PC-9 (cell line): ENCODE measurements around the gene UPB1. TPM values are rescaled to one million over a fixed set of nuclear protein-coding genes. Genes with fewer than 3 reads are reported as not detected.
A peak's percentile ranks its signal among the peaks of the same experiment; 100 is the strongest.

Source experiments
- BruUV-seq: library from RNA; stranded (reverse); fragments of 400-500 nt; replicated peaks from 2 replicates; lab custom pipeline; 2021; lab: Mats Ljungman, UMichigan
- CTCF ChIA-PET: fragments of 300-600 bp; sonication (Branson Sonifier 250); formaldehyde crosslinking; loops from one replicate; lab custom pipeline; 2022; ENCODE audit warnings: antibody characterized with exemption; lab: Charles Lee
- POLR2A ChIA-PET: fragments of 300-600 bp; sonication (Branson Sonifier 250); formaldehyde crosslinking; loops from one replicate; lab custom pipeline; 2022; ENCODE audit warnings: antibody characterized with exemption; ENCODE audit not compliant: unreplicated experiment; lab: Charles Lee
- DNase-seq, 2 experiments: peaks; one replicate each; pipeline versions ENCODE4 v3.0.0 to v3.0.0-alpha.2; 2015 to 2022; ENCODE audit warnings: mixed read lengths in 1 of 2
- H2AFZ ChIP-seq: fragments of 200-600 bp; sonication (generic); 2 replicates; pipeline ENCODE4 v1.8.1; 2017; ENCODE audit warnings: antibody characterized with exemption
- H3F3A ChIP-seq: fragments of 200-600 bp; sonication (generic); 2 replicates; pipeline ENCODE4 v1.8.1; 2017; ENCODE audit warnings: antibody characterized with exemption, mild to moderate bottlenecking, low read depth; ENCODE audit not compliant: insufficient read depth
- H3K27ac ChIP-seq: fragments of 200-600 bp; sonication (generic); 2 replicates; pipeline ENCODE4 v1.6.1; 2016; ENCODE audit warnings: mixed run types
- H3K27me3 ChIP-seq: fragments of 200-600 bp; sonication (generic); 2 replicates; pipeline ENCODE4 v1.6.1; 2016; ENCODE audit warnings: low read depth, mixed run types; ENCODE audit not compliant: insufficient read depth
- H3K36me3 ChIP-seq: fragments of 200-600 bp; sonication (generic); 2 replicates; pipeline ENCODE4 v1.6.1; 2016; ENCODE audit warnings: low read depth, mixed run types
- H3K4me1 ChIP-seq: fragments of 200-600 bp; sonication (generic); replicated peaks from 2 replicates; pipeline ENCODE4 v1.6.1; 2016; ENCODE audit warnings: mixed run types; ENCODE audit not compliant: insufficient read depth
- H3K4me2 ChIP-seq: fragments of 200-600 bp; sonication (generic); 2 replicates; pipeline ENCODE4 v1.6.1; 2017; ENCODE audit warnings: mixed run types
- H3K4me3 ChIP-seq: fragments of 200-600 bp; sonication (generic); 2 replicates; pipeline ENCODE4 v1.6.1; 2016; ENCODE audit warnings: mixed run types
- H3K79me2 ChIP-seq: fragments of 200-600 bp; sonication (generic); 2 replicates; pipeline ENCODE4 v1.6.1; 2017; ENCODE audit warnings: low read depth, mixed run types
- H3K9me2 ChIP-seq: fragments of 200-600 bp; sonication (generic); 2 replicates; pipeline ENCODE4 v1.8.1; 2017; ENCODE audit warnings: mild to moderate bottlenecking; ENCODE audit not compliant: insufficient read depth
- H3K9me3 ChIP-seq: fragments of 200-600 bp; sonication (generic); 2 replicates; pipeline ENCODE4 v1.8.1; 2016; ENCODE audit warnings: low read depth; ENCODE audit not compliant: insufficient read depth
- H4K20me1 ChIP-seq: fragments of 200-600 bp; sonication (generic); 2 replicates; pipeline ENCODE4 v1.8.1; 2017; ENCODE audit not compliant: insufficient read depth
- EZH2 ChIP-seq: fragments of 200-600 bp; sonication (generic); IDR thresholded peaks from 2 replicates; pipeline ENCODE4 v1.8.0; 2017; ENCODE audit warnings: antibody characterized with exemption, low read depth
- intact Hi-C: fragments of 100-400 bp; cut with micrococcal nuclease; formaldehyde crosslinking; loops from one replicate; pipeline ENCODE4 v1.10.0; 2022; ENCODE audit not compliant: unreplicated experiment
- total RNA-seq: library from RNA; stranded (reverse); gene quantifications from 2 replicates; pipeline ENCODE4 v1.2.3, GENCODE V29; 2021
- TF ChIP-seq, protein P1 (sequence below): fragments of 200-600 bp; sonication (generic); conservative IDR thresholded peaks from 2 replicates; pipeline ENCODE4 v1.6.1; 2017; ENCODE audit warnings: mixed run types, antibody characterized with exemption, mild to moderate bottlenecking, moderate library complexity

The UPB1 gene
- total RNA-seq, 1 experiment from 2014 or later = 0.17 TPM

DNA sequence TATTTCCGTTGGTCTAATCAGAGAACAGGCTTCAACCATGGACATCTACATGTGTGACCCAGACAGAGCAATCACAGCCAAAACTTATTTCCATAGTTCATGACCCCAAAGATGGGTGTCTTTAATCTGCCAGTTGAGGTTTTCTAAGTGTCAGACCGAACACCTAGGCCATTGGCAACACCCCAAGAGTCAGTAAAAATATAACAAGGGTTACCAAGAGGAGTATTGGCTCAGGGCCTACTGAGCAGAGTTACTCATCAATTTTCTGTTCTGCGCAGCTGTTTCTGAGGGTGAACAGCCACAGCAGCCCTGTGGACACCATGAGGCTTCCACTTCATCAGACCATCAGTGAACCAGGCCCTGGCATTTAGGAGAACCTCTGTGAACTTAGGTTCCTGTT is 41.0 kb downstream of the UPB1 start:
- no peak for TF ChIP-seq EZH2
- TF ChIP-seq, protein P1, sequence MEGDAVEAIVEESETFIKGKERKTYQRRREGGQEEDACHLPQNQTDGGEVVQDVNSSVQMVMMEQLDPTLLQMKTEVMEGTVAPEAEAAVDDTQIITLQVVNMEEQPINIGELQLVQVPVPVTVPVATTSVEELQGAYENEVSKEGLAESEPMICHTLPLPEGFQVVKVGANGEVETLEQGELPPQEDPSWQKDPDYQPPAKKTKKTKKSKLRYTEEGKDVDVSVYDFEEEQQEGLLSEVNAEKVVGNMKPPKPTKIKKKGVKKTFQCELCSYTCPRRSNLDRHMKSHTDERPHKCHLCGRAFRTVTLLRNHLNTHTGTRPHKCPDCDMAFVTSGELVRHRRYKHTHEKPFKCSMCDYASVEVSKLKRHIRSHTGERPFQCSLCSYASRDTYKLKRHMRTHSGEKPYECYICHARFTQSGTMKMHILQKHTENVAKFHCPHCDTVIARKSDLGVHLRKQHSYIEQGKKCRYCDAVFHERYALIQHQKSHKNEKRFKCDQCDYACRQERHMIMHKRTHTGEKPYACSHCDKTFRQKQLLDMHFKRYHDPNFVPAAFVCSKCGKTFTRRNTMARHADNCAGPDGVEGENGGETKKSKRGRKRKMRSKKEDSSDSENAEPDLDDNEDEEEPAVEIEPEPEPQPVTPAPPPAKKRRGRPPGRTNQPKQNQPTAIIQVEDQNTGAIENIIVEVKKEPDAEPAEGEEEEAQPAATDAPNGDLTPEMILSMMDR = no peak
- POLR2A ChIA-PET = no interaction called here
- CTCF ChIA-PET = interaction anchor here (0.6 kb wide), 1 partner anchor 11 kb away, joined by 3 read pairs; no protein-coding TSS in a partner anchor
- Histone ChIP-seq H2AFZ (no peak overlapping the region), H3K36me3 (no peaks in the 10 kb centered on the region), H3K4me2 (no peak overlapping the region), H4K20me1 (no peaks in the 10 kb centered on the region), H3K4me1 (peaks cover 34% of the 10 kb centered on the region), H3K79me2 (no peaks in the 10 kb centered on the region), H3F3A (peaks cover 27% of the 10 kb centered on the region), H3K27ac (no peak overlapping the region), H3K9me2 (no peaks in the 10 kb centered on the region), H3K4me3 (no peak overlapping the region), H3K9me3 (no peaks in the 10 kb centered on the region), H3K27me3 (no peaks in the 10 kb centered on the region)
- BruUV-seq = no TSS peak
- no peak for DNase-seq
- intact Hi-C loops = no loop called here

DNA sequence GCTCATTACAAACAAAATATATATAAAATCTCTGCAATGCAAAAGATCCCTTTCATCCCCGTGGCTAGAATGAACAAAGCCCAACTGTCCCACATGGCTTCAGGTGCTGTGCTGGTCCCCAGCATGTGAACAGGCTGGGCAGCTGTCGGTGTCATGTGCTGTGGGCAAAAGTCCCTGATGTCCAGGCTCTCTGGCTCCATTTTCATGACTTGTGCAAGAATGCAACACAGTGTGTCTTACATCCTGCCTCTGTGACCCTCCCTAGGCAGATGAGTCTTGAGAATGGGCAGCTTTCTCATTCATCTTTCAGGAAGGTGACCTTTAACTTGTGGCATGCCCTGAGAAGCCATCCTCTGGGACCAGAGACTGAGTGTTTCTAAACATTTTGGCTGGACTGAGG is 45.3 kb downstream of the UPB1 start:
- Histone ChIP-seq H3K4me3 (no peak overlapping the region), H3K9me2 (no peaks in the 10 kb centered on the region), H2AFZ (no peak overlapping the region), H3K4me1 (no peaks in the 10 kb centered on the region), H3K27ac (no peak overlapping the region), H3K36me3 (peaks cover 5% of the 10 kb centered on the region; the same call in 1 of the 2 replicates), H3K9me3 (no peaks in the 10 kb centered on the region), H3F3A (0 out of 2 replicates have a peak, but pooled peaks cover 3% of the 10 kb centered on the region), H3K4me2 (no peak overlapping the region), H3K79me2 (no peaks in the 10 kb centered on the region), H4K20me1 (no peaks in the 10 kb centered on the region), H3K27me3 (no peaks in the 10 kb centered on the region)
- TSS peak; percentile 26 for BruUV-seq
- CTCF ChIA-PET = no interaction called here
- TF ChIP-seq, protein P1 = no peak
- no peak for TF ChIP-seq EZH2
- DNase-seq = no peak
- intact Hi-C loops = no loop called here
- POLR2A ChIA-PET = no interaction called here

DNA sequence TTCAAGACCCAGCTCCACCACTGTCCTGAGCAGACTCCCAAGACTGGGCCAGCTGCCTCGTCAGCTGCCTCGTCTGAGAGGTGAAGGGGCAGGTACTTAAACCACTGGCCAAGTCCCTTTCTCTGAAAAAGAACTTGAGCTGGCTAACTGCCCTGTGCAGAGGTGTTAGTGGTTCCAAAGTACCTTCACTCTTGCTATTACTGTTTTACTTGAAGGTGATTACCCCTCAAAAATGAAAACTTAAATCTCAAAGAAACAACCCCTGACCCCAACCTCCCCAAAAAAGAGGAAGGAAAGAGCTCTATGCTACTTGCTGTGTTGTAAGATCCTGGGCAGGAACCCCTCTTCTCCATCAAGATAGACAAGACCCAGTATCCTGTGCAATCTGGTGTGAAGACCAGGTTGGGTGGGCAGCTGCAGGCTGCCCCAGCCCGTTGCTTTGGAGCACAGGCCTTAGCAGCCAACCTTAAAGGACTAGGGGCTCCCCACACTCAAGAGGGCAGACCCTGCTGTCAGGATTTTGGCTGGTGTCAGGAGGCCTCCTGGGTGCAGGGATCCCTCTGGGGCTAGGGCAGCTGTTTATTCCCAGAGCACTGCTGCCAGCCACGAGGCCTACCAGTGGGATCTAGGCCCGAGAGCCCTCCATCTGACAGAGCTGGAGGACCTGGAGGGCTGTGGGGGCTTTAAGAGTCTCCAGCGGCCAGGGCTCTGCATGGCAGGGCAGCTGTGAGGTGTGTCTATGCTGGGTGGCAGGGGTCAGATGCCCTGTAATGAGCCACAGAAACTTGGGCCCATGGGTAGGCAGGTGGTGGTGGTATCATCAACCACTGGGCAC is 46.8 kb downstream of the UPB1 start:
- H3K36me3 ChIP-seq = peaks cover 5% of the 10 kb centered on the region; the same call in 1 of the 2 replicates
- BruUV-seq = no TSS peak
- ChIA-PET POLR2A (no interaction called here), CTCF (no interaction called here)
- intact Hi-C loops = no loop called here
- H3K4me2 ChIP-seq = no peak overlapping the region
- no peak overlapping the region for H2AFZ ChIP-seq
- no peaks in the 10 kb centered on the region for H3K9me3 ChIP-seq
- no peaks in the 10 kb centered on the region for H3K79me2 ChIP-seq
- no peak for TF ChIP-seq EZH2
- TF ChIP-seq, protein P1 = no peak
- H3K27me3 ChIP-seq = no peaks in the 10 kb centered on the region
- 0 out of 2 replicates have a peak, but pooled peaks cover 3% of the 10 kb centered on the region for H3F3A ChIP-seq
- no peak overlapping the region for H3K4me3 ChIP-seq
- H3K4me1 ChIP-seq = no peaks in the 10 kb centered on the region
- no peak overlapping the region for H3K27ac ChIP-seq
- no peak for DNase-seq
- H4K20me1 ChIP-seq = no peaks in the 10 kb centered on the region
- no peaks in the 10 kb centered on the region for H3K9me2 ChIP-seq
